Measurements from ENCODE around the gene FAM227A.
"Not testable (repeated sequence)": the region's sequence is repeated elsewhere in the genome, so short reads cannot be mapped to it uniquely, and the experiment has no call there.

Gene FAM227A

GRCh38 chr22:38618682-38619081 lies 37.5 kb downstream of the FAM227A start:
- no peak for TF ChIP-seq CTCF (IDR thresholded peaks at IDR 0.05; ENCODE audit: low read depth, low read length)
- H3K4me3 ChIP-seq (ENCODE audit: low read depth, low read length): no peak overlapping the region

GRCh38 chr22:38618258-38618657 lies 37.9 kb downstream of the FAM227A start:
- no peak for TF ChIP-seq CTCF (IDR thresholded peaks at IDR 0.05; ENCODE audit: low read depth, low read length)
- no peak overlapping the region for H3K4me3 ChIP-seq (ENCODE audit: low read depth, low read length)

- not testable (repeated sequence) for H3K4me3 ChIP-seq (ENCODE audit: low read depth, low read length)
Observed at GRCh38 chr22:38615064-38615405, 41.2 kb downstream of the FAM227A start.

- no peak for TF ChIP-seq CTCF (IDR thresholded peaks at IDR 0.05; ENCODE audit: low read depth, low read length)
- no peak overlapping the region for H3K4me3 ChIP-seq (ENCODE audit: low read depth, low read length)
Observed at GRCh38 chr22:38614332-38615063, 41.7 kb downstream of the FAM227A start.

- no peak overlapping the region for H3K4me3 ChIP-seq (ENCODE audit: low read depth, low read length)
- TF ChIP-seq CTCF (IDR thresholded peaks at IDR 0.05; ENCODE audit: low read depth, low read length): no peak
Observed at GRCh38 chr22:38613588-38613987, 42.6 kb downstream of the FAM227A start.

GRCh38 chr22:38612217-38613006 lies 43.8 kb downstream of the FAM227A start:
- no peak for TF ChIP-seq CTCF (IDR thresholded peaks at IDR 0.05; ENCODE audit: low read depth, low read length)
- H3K4me3 ChIP-seq (ENCODE audit: low read depth, low read length): no peak overlapping the region

- TF ChIP-seq CTCF (IDR thresholded peaks at IDR 0.05; ENCODE audit: low read depth, low read length): no peak
- no peak overlapping the region for H3K4me3 ChIP-seq (ENCODE audit: low read depth, low read length)
Observed at GRCh38 chr22:38611559-38611958, 44.6 kb downstream of the FAM227A start.

Data from WI38 (cell line).